DMS53 treated with DMSO at 0.1 percent for 48 hours (cell line): ENCODE data around the gene RAB18.
A peak's percentile ranks its signal among the peaks of the same experiment; 100 is the strongest.
"Not testable (repeated sequence)": the region's sequence is repeated elsewhere in the genome, so short reads cannot be mapped to it uniquely, and the experiment has no call there.

ENCODE experiments used
- DNase-seq: peaks from one replicate; lab custom pipeline; 2025; ENCODE audit not compliant: unreplicated experiment; lab: John Stamatoyannopoulos, UW

Gene RAB18

DNA sequence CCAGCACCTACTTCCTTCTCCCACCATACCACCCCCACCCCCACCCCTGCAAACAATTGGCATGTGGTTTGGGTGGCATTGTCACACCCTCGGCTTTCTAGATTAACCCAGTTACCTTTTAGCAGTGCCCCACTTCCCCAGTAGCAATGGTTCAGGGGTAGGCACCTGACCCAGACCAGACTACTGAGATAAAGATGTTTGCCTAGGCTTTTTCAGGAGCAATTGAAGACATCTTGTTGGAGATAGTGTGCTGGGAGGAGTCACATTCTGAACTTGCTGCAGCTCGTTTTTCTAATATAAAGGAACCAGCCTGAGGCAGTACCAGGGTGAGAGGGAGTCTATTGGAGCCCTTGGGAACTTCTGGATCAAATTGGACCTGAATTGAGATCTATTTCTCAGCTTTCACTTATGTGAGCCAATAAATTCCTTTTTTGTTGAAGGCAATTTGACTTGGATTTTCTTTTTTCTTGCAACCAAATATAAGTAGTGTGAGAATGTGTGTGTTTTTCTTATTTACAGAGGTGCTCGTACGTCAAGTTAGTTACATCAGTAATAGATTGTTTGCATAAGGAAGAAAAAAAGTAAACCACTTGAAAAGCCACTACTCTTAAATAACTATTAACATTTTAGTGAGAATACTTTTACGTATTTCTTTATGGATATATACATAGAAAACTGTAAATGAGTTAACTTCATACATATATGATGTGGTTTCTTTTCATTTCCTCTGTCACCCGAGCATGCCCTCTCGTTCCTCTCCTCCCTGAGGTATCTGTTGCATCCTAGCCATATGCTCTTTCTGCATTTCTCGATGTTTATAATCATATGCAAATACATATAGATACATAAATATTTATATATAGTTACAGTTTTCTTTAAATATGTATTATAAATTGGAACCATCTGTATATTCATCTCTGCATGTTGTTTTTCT is 38.0 kb downstream of the RAB18 start:
- DNase-seq = no peak

DNA sequence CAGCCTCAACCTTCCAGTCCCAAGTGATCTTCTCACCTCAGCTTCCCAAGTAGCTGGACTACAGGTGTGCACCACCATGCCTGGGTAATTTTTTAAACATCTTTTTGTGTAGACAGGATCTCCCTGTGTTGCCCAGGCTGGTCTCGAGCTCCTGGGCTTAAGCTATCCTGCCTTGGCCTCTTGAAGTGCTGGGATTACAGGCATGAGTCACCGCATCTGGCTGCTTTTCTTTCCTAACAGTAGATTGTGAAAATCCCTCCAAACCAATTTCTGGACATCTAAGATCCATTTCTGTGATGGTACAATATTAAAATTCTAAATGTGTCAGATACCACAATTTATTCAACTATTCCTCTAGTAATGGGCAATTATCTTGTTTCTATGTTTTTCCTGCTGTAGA is 38.7 kb downstream of the RAB18 start:
- DNase-seq = no peak

DNA sequence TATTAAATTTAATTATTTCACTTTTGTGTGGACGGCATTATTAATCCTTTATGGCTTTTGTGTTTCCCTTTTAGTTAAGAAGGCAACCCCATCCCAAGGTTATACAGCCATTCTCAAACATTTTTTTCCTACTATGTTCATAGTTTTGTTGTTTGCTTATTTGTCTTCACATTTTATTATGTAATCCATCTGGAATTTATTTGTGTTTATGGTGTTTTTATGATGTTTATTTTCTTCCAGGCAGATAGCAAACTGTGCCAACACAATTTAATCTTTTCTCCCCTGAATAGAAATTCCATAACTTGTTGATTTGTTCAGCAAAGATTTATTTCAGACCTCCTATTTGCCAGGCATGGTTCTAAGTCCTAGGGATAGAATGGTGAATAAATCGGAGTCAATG is 42.9 kb downstream of the RAB18 start:
- DNase-seq = no peak

DNA sequence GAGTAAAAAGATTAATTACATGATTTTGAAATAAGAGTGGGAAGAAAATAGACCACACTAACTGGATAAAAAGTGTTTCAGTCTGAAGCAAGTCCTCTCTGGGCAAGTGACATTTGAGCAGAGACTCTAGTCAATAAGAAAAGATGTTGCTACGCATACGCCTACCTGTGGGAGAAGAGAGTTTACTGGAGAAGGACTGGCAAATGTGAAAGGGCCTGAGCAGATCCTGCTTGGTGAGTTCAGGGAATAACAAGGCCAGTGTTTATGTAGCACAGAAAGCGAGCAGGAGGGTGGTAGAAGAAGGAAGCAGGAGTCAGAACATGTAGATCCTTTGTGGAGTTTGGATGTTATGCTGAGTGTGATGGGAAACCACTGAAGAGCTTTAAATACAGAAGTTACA is 43.4 kb downstream of the RAB18 start:
- no peak for DNase-seq

DNA sequence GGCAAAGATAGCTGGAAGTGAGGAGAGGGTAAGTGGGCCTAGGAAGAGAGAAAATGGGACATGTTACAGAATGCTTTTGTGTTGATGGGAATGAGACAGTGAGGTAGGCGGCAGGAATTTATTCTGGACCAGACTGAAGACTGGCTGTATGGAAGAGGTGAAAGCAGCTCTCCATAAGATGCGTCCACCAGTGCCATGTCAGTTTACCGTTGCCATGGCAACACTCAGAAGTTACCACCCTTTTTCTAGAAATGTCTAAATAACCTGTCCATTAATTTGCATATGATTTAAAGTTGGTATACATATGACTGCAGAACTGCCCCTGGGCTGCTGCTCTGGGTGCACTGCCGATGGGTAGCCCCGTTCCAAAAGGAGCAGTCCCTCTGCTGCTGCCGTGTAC is 46.7 kb downstream of the RAB18 start:
- no peak for DNase-seq

DNA sequence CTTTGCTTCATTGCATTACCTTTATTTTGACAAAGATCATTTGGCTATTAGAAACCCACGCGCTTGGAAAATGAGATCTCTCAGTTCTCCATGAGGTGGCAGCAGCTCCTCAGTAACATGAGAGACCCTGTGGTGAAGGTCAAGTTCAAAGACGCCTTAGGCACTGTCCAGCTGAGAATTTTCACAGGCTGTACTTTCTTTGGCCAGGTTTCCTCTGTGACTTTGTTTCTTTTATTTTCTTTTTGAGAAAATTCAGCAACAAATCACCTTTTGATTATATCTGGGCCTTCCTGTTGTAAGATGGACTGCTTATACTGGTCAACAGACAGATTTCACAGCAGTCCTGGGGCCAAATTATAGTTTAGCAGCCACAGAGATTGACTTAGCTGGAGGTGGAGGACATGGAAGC is 54.5 kb downstream of the RAB18 start:
- peak; percentile 64 for DNase-seq

DNA sequence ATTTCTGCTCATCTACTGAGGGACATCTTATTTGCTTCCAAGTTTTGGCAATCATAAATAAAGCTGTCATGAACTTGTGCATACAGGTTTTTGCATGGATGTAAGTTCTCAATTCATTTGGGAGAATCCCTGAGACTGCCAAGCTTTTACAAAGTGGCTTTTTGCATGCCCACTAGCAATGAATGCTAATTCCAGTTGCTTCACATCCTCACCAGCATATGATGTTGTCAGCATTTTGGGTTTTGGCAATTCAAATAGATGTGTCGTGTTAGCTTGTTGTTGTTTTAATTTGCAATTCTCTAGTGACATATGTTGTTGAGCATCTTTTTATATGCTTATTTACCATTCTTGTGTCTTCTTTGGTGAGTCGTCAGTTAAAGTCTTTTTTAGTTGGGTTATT is 57.2 kb downstream of the RAB18 start:
- DNase-seq = no peak

DNA sequence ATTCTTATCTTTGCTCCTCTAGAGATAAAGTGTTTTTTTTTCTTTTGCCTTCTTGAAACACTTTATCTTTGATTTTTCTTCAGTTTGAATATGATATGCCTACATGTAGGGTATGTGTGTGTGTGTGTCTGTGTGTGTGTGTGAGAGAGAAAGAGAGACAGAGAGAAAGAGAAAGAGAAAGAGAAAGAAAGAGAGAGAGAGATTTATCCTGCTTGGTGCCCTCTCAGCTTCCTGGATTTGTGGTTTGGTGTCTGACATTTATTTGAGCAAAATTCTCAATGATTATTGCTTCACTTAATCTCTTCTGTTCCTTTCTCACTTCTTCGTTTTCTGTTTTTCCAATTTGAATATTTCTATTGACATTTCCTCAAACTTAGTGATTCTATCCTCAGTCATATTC is 60.3 kb downstream of the RAB18 start:
- DNase-seq = no peak

DNA sequence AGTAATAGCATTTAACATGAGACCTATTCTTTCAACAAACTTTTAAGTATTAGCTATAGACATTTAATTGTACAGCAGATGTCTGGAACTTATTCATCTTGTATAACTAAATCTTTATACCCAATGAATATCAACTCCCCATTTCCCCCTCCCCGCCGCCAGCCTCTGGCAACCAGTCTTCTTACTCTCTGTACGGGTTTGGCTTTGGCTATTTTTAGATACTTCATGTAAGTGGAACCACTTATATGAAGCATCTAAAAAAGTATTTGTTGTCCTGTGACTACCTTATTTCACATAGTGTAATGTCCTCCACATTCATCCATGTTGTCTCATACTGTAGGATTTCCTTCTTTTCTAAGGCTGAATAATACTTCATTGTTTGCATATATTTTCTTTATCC is 60.8 kb downstream of the RAB18 start:
- no peak for DNase-seq

DNA sequence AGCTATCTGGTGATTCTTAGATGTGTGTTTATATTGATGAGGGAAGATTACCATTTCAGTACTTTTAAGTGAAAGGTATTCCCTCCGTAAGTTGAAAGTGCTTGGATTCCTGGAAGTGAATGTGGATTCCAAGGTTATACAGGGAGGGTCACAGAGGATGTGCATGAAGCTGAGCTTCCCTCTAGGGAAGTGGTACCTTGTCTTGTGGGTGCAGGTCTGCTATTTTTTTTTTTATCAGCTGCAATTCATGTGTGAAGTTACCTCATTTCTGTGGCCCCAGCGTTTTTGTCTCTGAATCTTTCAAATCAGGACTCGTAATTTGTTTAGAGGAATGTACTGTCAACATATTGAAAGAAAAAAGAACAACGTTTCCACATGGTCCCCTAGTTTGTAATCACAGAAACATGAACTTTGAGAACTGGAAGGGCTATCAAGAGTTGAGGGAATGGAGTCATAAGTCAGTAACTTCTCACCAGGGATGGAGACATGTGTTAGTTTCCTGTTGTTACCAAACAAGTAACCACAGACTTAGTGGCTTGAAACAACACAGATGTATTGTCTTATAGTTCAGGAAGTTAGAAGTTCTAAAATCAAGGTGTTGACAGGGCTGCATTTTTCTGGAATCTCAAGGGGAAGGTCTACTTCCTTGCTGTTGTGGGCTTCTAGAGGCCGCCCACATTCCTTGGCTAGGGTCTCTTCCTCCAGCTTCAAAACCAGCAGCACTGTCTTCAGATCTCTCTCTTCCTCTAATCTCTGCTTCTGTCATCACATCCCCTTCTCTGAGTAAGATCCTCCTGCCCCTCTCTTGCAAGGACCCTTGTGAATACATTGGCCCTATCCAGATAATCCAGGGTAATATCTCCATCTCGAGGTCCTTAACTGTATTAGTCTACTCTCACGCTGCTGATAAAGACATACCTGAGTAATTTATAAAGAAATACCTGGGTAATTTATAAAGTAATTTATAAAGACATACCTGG is 64.4 kb downstream of the RAB18 start:
- DNase-seq = no peak

DNA sequence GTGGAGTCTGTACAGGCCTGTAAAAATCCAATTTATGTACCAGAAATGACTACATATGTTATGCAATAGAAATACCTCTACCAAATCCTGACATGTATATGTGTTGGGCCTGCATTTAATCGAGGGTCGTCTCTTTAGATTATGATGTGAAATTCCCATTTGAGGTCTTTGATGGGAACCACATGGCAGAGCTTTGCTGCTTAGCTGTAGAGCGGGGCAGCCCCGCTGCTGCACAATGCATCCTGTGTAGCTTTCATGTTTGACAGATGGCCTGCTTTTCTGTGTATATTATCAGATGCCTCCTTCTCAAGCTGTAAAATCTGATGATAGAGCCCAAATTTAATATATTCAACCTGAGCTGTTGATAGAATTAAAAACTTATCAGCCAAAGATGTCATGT is 65.8 kb downstream of the RAB18 start:
- no peak for DNase-seq

DNA sequence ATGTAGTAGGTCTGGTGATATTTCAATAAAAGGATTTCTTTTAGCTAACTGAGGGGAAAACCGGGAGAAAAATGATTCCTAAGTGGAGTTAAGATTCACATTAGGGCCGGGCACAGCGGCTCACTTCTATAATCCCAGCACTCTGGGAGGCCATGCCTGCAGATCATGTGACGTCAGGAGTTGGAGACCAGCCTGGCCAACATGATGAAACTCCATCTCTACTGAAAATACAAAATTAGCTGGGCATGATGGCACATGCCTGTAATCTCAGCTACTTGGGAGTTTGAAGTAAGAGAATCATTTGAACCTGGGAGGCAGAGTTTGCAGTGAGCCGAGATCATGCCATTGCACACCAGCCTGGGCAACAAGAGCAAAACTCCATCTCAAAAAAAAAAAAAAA is 72.9 kb downstream of the RAB18 start:
- DNase-seq = not testable (repeated sequence)

DNA sequence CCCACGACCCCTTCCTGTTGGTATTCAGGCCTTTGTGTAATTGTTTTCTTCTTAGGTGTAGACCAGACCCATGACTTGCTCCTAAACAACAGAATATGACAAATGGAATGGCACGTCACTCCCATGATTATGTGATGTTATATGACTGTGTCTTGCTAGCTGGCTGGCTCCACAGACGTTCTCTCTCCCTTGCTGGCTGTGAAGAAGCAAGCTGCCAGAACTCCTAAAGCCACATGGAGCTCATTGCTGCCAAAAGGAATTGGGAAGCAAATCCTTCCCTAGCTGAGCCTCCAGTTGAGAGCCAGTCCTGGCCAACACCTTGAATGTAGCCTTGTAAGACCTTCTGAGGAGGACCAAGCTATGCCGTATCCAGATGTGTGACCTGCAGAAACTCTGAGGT is 74.2 kb downstream of the RAB18 start:
- no peak for DNase-seq

DNA sequence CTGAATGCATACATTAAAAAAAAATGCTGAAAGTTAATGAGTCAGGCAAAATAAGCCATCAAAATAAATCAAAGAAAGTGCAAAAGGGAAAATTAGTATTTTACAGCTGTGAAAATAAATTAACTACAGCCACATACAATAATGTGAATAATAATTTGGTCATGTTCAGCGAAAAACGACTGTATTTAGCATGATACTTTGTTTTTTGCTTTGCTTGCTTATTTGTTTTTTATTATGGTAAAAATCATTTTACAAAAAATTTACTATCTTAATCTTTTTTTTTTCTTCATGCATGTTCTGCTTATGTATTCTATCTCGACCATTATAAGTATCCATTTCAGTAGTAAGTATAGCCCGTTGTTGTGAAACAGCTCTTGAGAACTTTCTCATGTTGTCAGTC is 77.1 kb downstream of the RAB18 start:
- no peak for DNase-seq

DNA sequence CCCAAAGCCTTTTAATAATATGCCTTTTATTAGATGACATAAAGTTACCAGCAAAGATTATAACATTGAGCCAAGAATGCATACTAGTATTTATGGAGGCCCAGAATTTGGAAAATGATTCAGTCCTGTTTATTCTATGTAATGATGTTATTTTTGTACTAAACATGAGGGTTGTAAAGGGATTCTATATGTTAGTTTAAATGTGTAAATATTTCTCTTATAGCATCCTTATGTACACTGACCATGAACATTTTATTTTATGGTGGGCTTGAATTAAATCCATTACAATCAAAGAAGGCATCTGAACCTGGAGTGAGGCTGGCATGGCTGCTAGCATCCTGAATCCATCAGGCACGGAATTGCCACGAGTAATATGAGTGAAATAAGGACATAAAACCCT is 80.2 kb downstream of the RAB18 start:
- DNase-seq = no peak
